ENCODE measurements around the gene PMS2. TPM values are rescaled to one million over a fixed set of nuclear protein-coding genes. Genes with fewer than 3 reads are reported as not detected.
A peak's percentile ranks its signal among the peaks of the same experiment; 100 is the strongest.

PMS2 gene
- total RNA-seq, 1 donor from 2014 or later = 35.8 TPM

- H2AFZ ChIP-seq (replicated peaks) = no peak overlapping the region
- no peak for TF ChIP-seq CTCF (IDR thresholded peaks at IDR 0.05)
- TF ChIP-seq EZH2phosphoT487 (IDR thresholded peaks at IDR 0.05) = no peak
- TF ChIP-seq EZH2 (IDR thresholded peaks at IDR 0.05) = no peak
- H3K36me3 ChIP-seq = peaks cover 13% of the 10 kb centered on the region
- no peak overlapping the region for H3K9ac ChIP-seq
- DNase-seq (ENCODE audit: low spot score) = no peak
- H3K4me3 Mint-ChIP-seq = no peak overlapping the region
- no peaks in the 10 kb centered on the region for H3K9me3 ChIP-seq (ENCODE audit: low read depth)
- no peaks in the 10 kb centered on the region for H3K9me3 Mint-ChIP-seq
- H3K79me2 ChIP-seq (ENCODE audit: low read depth) = peaks cover 27% of the 10 kb centered on the region
- H3K27ac Mint-ChIP-seq = no peak overlapping the region
- H3K4me1 ChIP-seq = no peaks in the 10 kb centered on the region
- no peak overlapping the region for H3K27ac ChIP-seq
- no peaks in the 10 kb centered on the region for H3F3A ChIP-seq (ENCODE audit: low read depth)
- peaks cover 13% of the 10 kb centered on the region for H3K36me3 Mint-ChIP-seq
- H3K4me3 ChIP-seq = no peak overlapping the region
- H3K27me3 ChIP-seq = no peaks in the 10 kb centered on the region
- H3K27me3 Mint-ChIP-seq (ENCODE audit: insufficient read depth, low read depth) = no peaks in the 10 kb centered on the region
- no peaks in the 10 kb centered on the region for H3K4me1 Mint-ChIP-seq
- no peaks in the 10 kb centered on the region for H4K20me1 ChIP-seq (ENCODE audit: low read depth)
- no peak overlapping the region for H3K4me2 ChIP-seq
Measured at GRCh38 chr7:6049780-6050179, 40.9 kb upstream of the PMS2 start.

GRCh38 chr7:6035686-6036085, 26.8 kb upstream of the PMS2 start:
- no peak overlapping the region for H3K27ac ChIP-seq
- Mint-ChIP-seq H3K27me3 (ENCODE audit: insufficient read depth, low read depth) (peaks cover 6% of the 10 kb centered on the region), H3K9me3 (no peaks in the 10 kb centered on the region), H3K4me1 (no peaks in the 10 kb centered on the region), H3K27ac (no peak overlapping the region), H3K4me3 (no peak overlapping the region), H3K36me3 (peaks cover 41% of the 10 kb centered on the region)
- no peak overlapping the region for H2AFZ ChIP-seq (replicated peaks)
- H3K27me3 ChIP-seq = no peaks in the 10 kb centered on the region
- H3K36me3 ChIP-seq = peaks cover 6% of the 10 kb centered on the region
- H3K9ac ChIP-seq = no peak overlapping the region
- H3K79me2 ChIP-seq (ENCODE audit: low read depth) = peaks cover 22% of the 10 kb centered on the region
- no peak overlapping the region for H3K4me2 ChIP-seq
- H3K4me3 ChIP-seq = no peak overlapping the region
- TF ChIP-seq CTCF (IDR thresholded peaks at IDR 0.05) = no peak
- no peak for TF ChIP-seq EZH2phosphoT487 (IDR thresholded peaks at IDR 0.05)
- no peak for TF ChIP-seq EZH2 (IDR thresholded peaks at IDR 0.05)
- DNase-seq (ENCODE audit: low spot score) = no peak
- no peaks in the 10 kb centered on the region for H3K4me1 ChIP-seq
- H4K20me1 ChIP-seq (ENCODE audit: low read depth) = peaks cover 17% of the 10 kb centered on the region
- H3F3A ChIP-seq (ENCODE audit: low read depth) = peaks cover 3% of the 10 kb centered on the region
- no peaks in the 10 kb centered on the region for H3K9me3 ChIP-seq (ENCODE audit: low read depth)

GRCh38 chr7:6035165-6035564, 26.3 kb upstream of the PMS2 start:
- no peak overlapping the region for H3K9ac ChIP-seq
- H3K4me1 ChIP-seq = no peaks in the 10 kb centered on the region
- peaks cover 3% of the 10 kb centered on the region for H3F3A ChIP-seq (ENCODE audit: low read depth)
- no peak for DNase-seq (ENCODE audit: low spot score)
- Mint-ChIP-seq H3K27ac (peak overlapping the region; percentile 33), H3K9me3 (no peaks in the 10 kb centered on the region), H3K4me3 (no peak overlapping the region), H3K36me3 (peaks cover 39% of the 10 kb centered on the region), H3K27me3 (ENCODE audit: insufficient read depth, low read depth) (peaks cover 6% of the 10 kb centered on the region), H3K4me1 (no peaks in the 10 kb centered on the region)
- no peak overlapping the region for H3K4me2 ChIP-seq
- TF ChIP-seq EZH2phosphoT487 (IDR thresholded peaks at IDR 0.05) = no peak
- TF ChIP-seq CTCF (IDR thresholded peaks at IDR 0.05) = no peak
- TF ChIP-seq EZH2 (IDR thresholded peaks at IDR 0.05) = no peak
- H2AFZ ChIP-seq (replicated peaks) = no peak overlapping the region
- no peaks in the 10 kb centered on the region for H3K27me3 ChIP-seq
- H4K20me1 ChIP-seq (ENCODE audit: low read depth) = peaks cover 17% of the 10 kb centered on the region
- H3K79me2 ChIP-seq (ENCODE audit: low read depth) = peaks cover 22% of the 10 kb centered on the region
- no peak overlapping the region for H3K27ac ChIP-seq
- no peak overlapping the region for H3K4me3 ChIP-seq
- no peaks in the 10 kb centered on the region for H3K9me3 ChIP-seq (ENCODE audit: low read depth)
- H3K36me3 ChIP-seq = peaks cover 6% of the 10 kb centered on the region
